Prostate gland (tissue), 2 donors: ENCODE measurements around the gene CPED1.

ENCODE experiments used
- POLR2A ChIP-seq: fragments of 450-650 bp; IDR thresholded peaks from one replicate; pipeline ENCODE4 v1.6.1; 2016; ENCODE audit warnings: antibody characterized with exemption, mild to moderate bottlenecking
- POLR2AphosphoS5 ChIP-seq: sonication (generic); formaldehyde crosslinking; IDR thresholded peaks from one replicate; pipeline ENCODE4 v1.6.1; 2017; ENCODE audit warnings: antibody characterized with exemption
- TF ChIP-seq, protein P1 (sequence below), 4 experiments: fragments of 200-600 bp in 2 of 4; fragments of 450-650 bp in 2 of 4; sonication (generic) in 2 of 4; IDR thresholded peaks; 1 replicate in 3 of 4; 2 replicates in 1 of 4; pipeline ENCODE4 v1.5.1; 2016 to 2019; ENCODE audit warnings: antibody characterized with exemption in 4 of 4, mild to moderate bottlenecking in 2 of 4, moderate library complexity in 2 of 4

DNA sequence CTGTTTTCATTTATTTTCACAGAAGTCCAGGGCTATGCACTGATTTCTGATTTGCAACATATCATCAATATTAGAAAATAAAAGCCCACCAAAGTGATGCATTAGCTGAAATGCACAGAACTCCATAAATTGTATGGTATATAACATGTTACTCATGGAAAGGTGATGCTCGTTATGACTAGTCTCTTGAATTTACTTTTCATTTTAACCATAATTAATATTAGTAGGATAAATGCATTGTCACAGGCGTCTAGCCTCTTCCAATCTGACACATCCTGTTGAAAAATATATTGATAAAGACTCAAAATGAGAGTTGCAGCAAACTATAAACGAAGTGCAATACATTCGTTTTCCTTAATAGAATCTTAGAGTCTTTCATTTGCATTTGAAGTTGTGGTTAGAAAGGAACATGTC is 92.4 kb downstream of the CPED1 start:
- no peak for TF ChIP-seq POLR2A
- TF ChIP-seq, protein P1, sequence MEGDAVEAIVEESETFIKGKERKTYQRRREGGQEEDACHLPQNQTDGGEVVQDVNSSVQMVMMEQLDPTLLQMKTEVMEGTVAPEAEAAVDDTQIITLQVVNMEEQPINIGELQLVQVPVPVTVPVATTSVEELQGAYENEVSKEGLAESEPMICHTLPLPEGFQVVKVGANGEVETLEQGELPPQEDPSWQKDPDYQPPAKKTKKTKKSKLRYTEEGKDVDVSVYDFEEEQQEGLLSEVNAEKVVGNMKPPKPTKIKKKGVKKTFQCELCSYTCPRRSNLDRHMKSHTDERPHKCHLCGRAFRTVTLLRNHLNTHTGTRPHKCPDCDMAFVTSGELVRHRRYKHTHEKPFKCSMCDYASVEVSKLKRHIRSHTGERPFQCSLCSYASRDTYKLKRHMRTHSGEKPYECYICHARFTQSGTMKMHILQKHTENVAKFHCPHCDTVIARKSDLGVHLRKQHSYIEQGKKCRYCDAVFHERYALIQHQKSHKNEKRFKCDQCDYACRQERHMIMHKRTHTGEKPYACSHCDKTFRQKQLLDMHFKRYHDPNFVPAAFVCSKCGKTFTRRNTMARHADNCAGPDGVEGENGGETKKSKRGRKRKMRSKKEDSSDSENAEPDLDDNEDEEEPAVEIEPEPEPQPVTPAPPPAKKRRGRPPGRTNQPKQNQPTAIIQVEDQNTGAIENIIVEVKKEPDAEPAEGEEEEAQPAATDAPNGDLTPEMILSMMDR (IDR thresholded peaks at IDR 0.05): no peak
- TF ChIP-seq POLR2AphosphoS5: no peak
